HFFc6 (cell line): ENCODE data around the gene KIF5B. TPM values are rescaled to one million over a fixed set of nuclear protein-coding genes. Genes with fewer than 3 reads are reported as not detected.
A peak's percentile ranks its signal among the peaks of the same experiment; 100 is the strongest.
"Not testable (repeated sequence)": the region's sequence is repeated elsewhere in the genome, so short reads cannot be mapped to it uniquely, and the experiment has no call there.

Experiments used
- DNase-seq: peaks from one replicate; pipeline ENCODE4 v3.0.0-alpha.2; 2018
- H3K27ac Mint-ChIP-seq: 2 replicates; pipeline ENCODE4 v1.8.0; 2020; ENCODE audit warnings: mild to moderate bottlenecking, mixed read lengths
- H3K27me3 Mint-ChIP-seq: 2 replicates; pipeline ENCODE4 v1.8.0; 2021; ENCODE audit warnings: mild to moderate bottlenecking, moderate library complexity, mixed read lengths; ENCODE audit not compliant: insufficient read depth
- H3K36me3 Mint-ChIP-seq: 2 replicates; pipeline ENCODE4 v1.8.0; 2021; ENCODE audit warnings: low read depth, mixed read lengths
- H3K4me1 Mint-ChIP-seq: 2 replicates; pipeline ENCODE4 v1.8.0; 2020; ENCODE audit warnings: low read depth, mixed read lengths
- H3K4me3 Mint-ChIP-seq: 2 replicates; pipeline ENCODE4 v1.8.0; 2020; ENCODE audit warnings: mild to moderate bottlenecking, moderate library complexity, mixed read lengths
- H3K9me3 Mint-ChIP-seq: 2 replicates; pipeline ENCODE4 v1.8.0; 2020; ENCODE audit warnings: mild to moderate bottlenecking, mixed read lengths
- CTCF ChIP-seq: fragments of 200-600 bp; sonication (generic); IDR thresholded peaks from 2 replicates; pipeline ENCODE4 v1.5.0; 2021; ENCODE audit warnings: antibody characterized with exemption, mild to moderate bottlenecking
- total RNA-seq, 6 experiments: library from RNA; stranded (reverse); fragmentation: NEBNext Ultra II Directional; extraction: Animal tissue kit (Norgen Biotek cat#: 25700); gene quantifications; 2 replicates in 1 of 6; 3 replicates in 5 of 6; pipeline ENCODE4 v1.2.3, GENCODE V29; 2021

Gene KIF5B
- total RNA-seq, 6 experiments from 2014 or later: 127 to 142 (median 137) TPM

- H3K27ac Mint-ChIP-seq: peak overlapping the region; percentile 50
These were observed 78.1 kb downstream of the KIF5B start for GRCh38 chr10:31978156-31978483.

GRCh38 chr10:31977440-31978155 lies 78.6 kb downstream of the KIF5B start:
- Mint-ChIP-seq H3K27ac (peak overlapping the region; percentile 50), H3K9me3 (no peaks in the 10 kb centered on the region), H3K36me3 (no peaks in the 10 kb centered on the region), H3K27me3 (no peaks in the 10 kb centered on the region), H3K4me1 (peaks cover 34% of the 10 kb centered on the region), H3K4me3 (no peak overlapping the region)
- DNase-seq: peak; percentile 71
- no peak for TF ChIP-seq CTCF

More at GRCh38 chr10:31978156-31978483, 78.1 kb downstream of the KIF5B start:
- Mint-ChIP-seq H3K36me3 (no peaks in the 10 kb centered on the region), H3K9me3 (no peaks in the 10 kb centered on the region), H3K4me3 (no peak overlapping the region), H3K27me3 (no peaks in the 10 kb centered on the region), H3K4me1 (peaks cover 34% of the 10 kb centered on the region)
- no peak for DNase-seq
- TF ChIP-seq CTCF: no peak

GRCh38 chr10:31975157-31975765 lies 81.0 kb downstream of the KIF5B start:
- no peaks in the 10 kb centered on the region for H3K9me3 Mint-ChIP-seq
- DNase-seq: no peak
- H3K4me1 Mint-ChIP-seq: peaks cover 34% of the 10 kb centered on the region
- H3K27me3 Mint-ChIP-seq: no peaks in the 10 kb centered on the region
- no peaks in the 10 kb centered on the region for H3K36me3 Mint-ChIP-seq
- H3K27ac Mint-ChIP-seq: peak overlapping the region; percentile 29
- no peak for TF ChIP-seq CTCF
- H3K4me3 Mint-ChIP-seq: no peak overlapping the region

- DNase-seq: peak; percentile 41
- Mint-ChIP-seq H3K4me1 (peaks cover 34% of the 10 kb centered on the region), H3K4me3 (no peak overlapping the region), H3K9me3 (no peaks in the 10 kb centered on the region), H3K27ac (peak overlapping the region; percentile 29), H3K36me3 (no peaks in the 10 kb centered on the region), H3K27me3 (no peaks in the 10 kb centered on the region)
- no peak for TF ChIP-seq CTCF
These were observed 81.6 kb downstream of the KIF5B start for GRCh38 chr10:31974434-31975124.

GRCh38 chr10:31972519-31973041 lies 83.6 kb downstream of the KIF5B start:
- no peak for DNase-seq

GRCh38 chr10:31969847-31970246 lies 86.4 kb downstream of the KIF5B start:
- H3K9me3 Mint-ChIP-seq, H3K27ac Mint-ChIP-seq, H3K4me3 Mint-ChIP-seq, H3K36me3 Mint-ChIP-seq, DNase-seq, H3K4me1 Mint-ChIP-seq, H3K27me3 Mint-ChIP-seq: not testable (repeated sequence)

More at GRCh38 chr10:31972519-31973041, 83.6 kb downstream of the KIF5B start:
- Mint-ChIP-seq H3K4me3 (no peak overlapping the region), H3K36me3 (no peaks in the 10 kb centered on the region), H3K9me3 (no peaks in the 10 kb centered on the region), H3K27ac (no peak overlapping the region), H3K27me3 (no peaks in the 10 kb centered on the region), H3K4me1 (peaks cover 27% of the 10 kb centered on the region)
- TF ChIP-seq CTCF: no peak
